Measurements from ENCODE around the gene ADAM30. TPM values are rescaled to one million over a fixed set of nuclear protein-coding genes. Genes with fewer than 3 reads are reported as not detected.

Gene ADAM30
- total and polyA plus RNA-seq, 2 of the 13 experiments (the other 11 are each of a cell fraction or from before 2014, with no cell fraction given), result not detected

- no peak for TF ChIP-seq ZFYVE20 (CRISPR knock-in tag; IDR thresholded peaks at IDR 0.05; ENCODE audit: borderline replicate concordance, low read depth)
- no peak for TF ChIP-seq PBX3 (CRISPR knock-in tag; IDR thresholded peaks at IDR 0.05; ENCODE audit: borderline replicate concordance)
- no peak for TF ChIP-seq ZNF776 (CRISPR knock-in tag; IDR thresholded peaks at IDR 0.05)
- no peak for TF ChIP-seq ZC3H4 (CRISPR knock-in tag; IDR thresholded peaks at IDR 0.05; ENCODE audit: borderline replicate concordance)
- no peak for TF ChIP-seq MED1 (CRISPR knock-in tag; IDR thresholded peaks at IDR 0.05)
- TF ChIP-seq MAFG (CRISPR knock-in tag; IDR thresholded peaks at IDR 0.05), result no peak
- no peak for TF ChIP-seq PLSCR1 (CRISPR knock-in tag; IDR thresholded peaks at IDR 0.05; ENCODE audit: borderline replicate concordance)
- TF ChIP-seq ZNF761 (CRISPR knock-in tag; conservative IDR thresholded peaks at IDR 0.05), result no peak
- no peak for TF ChIP-seq BCLAF1 (IDR thresholded peaks at IDR 0.05)
- TF ChIP-seq ZKSCAN1 (IDR thresholded peaks at IDR 0.05; ENCODE audit: low read length), result no peak
- TF ChIP-seq ZNF557 (CRISPR knock-in tag; IDR thresholded peaks at IDR 0.05), result no peak
- TF ChIP-seq GATA4 (IDR thresholded peaks at IDR 0.05; ENCODE audit: borderline replicate concordance, low read depth), result no peak
- no peak for TF ChIP-seq ZNF264 (CRISPR knock-in tag; IDR thresholded peaks at IDR 0.05)
- no peak for TF ChIP-seq GRHL1 (CRISPR knock-in tag; conservative IDR thresholded peaks at IDR 0.05)
- Histone ChIP-seq H2AFZ (ENCODE audit: low read length) (no peak overlapping the region), H3K4me2 (ENCODE audit: low read depth, low read length) (no peak overlapping the region), H3K27me3 (ENCODE audit: control insufficient read depth in 1 of 2, insufficient read depth in 2 of 2, low read length in 2 of 2) (no peaks in the 10 kb centered on the region), H3K4me3 (replicated peaks in 1 of 3; ENCODE audit: insufficient read depth in 1 of 3, low read depth in 2 of 3, low read length in 3 of 3) (no peak overlapping the region), H3K9me3 (ENCODE audit: low read length) (no peaks in the 10 kb centered on the region), H3K36me3 (replicated peaks in 1 of 2; ENCODE audit: control insufficient read depth in 1 of 2, insufficient read depth in 2 of 2, low read length in 2 of 2) (peaks cover 10 to 30% of the 10 kb centered on the region in 2 experiments; a peak in 3 of 5 replicates), H3K9ac (ENCODE audit: insufficient read depth, low read depth, low read length) (no peak overlapping the region), H3K4me1 (ENCODE audit: insufficient read depth, low read length) (no peaks in the 10 kb centered on the region), H3K27ac (ENCODE audit: extremely low read length, insufficient read depth, low read length) (no peak overlapping the region), H3K79me2 (ENCODE audit: insufficient read depth, low read length) (no peaks in the 10 kb centered on the region), H4K20me1 (ENCODE audit: insufficient read depth, low read length) (no peaks in the 10 kb centered on the region)
- POLR2A ChIA-PET, result no interaction called here
- intact Hi-C loops (cut with micrococcal nuclease; ENCODE audit: unreplicated experiment), result no loop called here
- no TSS peak for BruUV-seq (replicated peaks)
- in situ Hi-C loops (cut with HindIII; ENCODE audit: extremely low pct_ligation_motif_present, low pct_unique_long_range_greater_than_20kb), result no loop called here
- 96% methylated on average over 7 of the region's 7 CpGs for WGBS (ENCODE audit: low lambda C conversion rate)
- no peak for FAIRE-seq
- no peak for DNase-seq (ENCODE audit: low spot score)
- CTCF ChIA-PET (ENCODE audit: low intra/inter-chr PET ratio, low total read pairs), result no interaction called here
- no peak for ATAC-seq
Observed at GRCh38 chr1:119918301-119918700, 22.0 kb upstream of the ADAM30 start.

All from HepG2 (cell line).